Measurements from ENCODE around the gene FAM90A1. TPM values are rescaled to one million over a fixed set of nuclear protein-coding genes. Genes with fewer than 3 reads are reported as not detected.
A peak's percentile ranks its signal among the peaks of the same experiment; 100 is the strongest.
"Not testable (repeated sequence)": the region's sequence is repeated elsewhere in the genome, so short reads cannot be mapped to it uniquely, and the experiment has no call there.

FAM90A1 gene
- total and polyA plus RNA-seq, 10 donors: 0.14 to 0.73 (median 0.23) TPM; not detected in 2

DNA sequence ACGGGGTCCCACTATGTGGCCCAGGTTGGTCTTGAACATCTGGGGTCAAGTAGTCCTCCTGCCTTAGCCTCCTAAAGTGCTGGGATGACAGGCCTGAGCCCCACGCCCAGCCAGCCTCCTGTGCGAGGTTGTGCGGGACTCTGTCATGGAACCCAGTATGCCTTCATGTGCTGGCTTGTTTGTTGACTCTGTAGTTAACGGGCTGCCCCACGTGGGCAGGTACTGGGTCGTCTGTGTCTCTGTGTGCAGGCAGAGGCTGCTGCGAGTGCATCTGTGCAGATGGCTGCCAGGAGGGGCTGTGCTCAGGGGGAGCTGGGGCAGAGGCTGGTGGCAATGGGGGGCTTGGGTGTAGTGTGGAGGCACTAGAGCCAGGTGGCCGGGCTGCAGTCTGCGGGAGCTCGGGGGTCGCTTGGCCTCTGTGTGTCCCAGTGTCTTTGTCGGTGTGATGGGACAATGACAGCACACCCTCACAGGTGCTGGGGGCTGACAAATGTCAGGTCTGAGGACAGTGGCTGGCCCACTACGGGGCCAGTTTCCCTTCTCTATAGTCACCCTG is 6.0 kb upstream of the FAM90A1 start:
- H3K4me1 ChIP-seq; H3K27me3 ChIP-seq (replicated peaks in 1 of 7); H3K36me3 ChIP-seq; H3K27ac ChIP-seq; H3K4me3 ChIP-seq; DNase-seq; H3K9me3 ChIP-seq: not testable (repeated sequence)
- WGBS, 5 donors: 91 to 95% (median 92%) methylated on average over 12 to 14 of the region's 14 CpGs
- intact Hi-C loops (cut with DNase I; ENCODE audit: low total_unique reads): loop anchor here (5.0 kb wide), 1 partner anchor 121 kb away; no protein-coding TSS in a partner anchor

DNA sequence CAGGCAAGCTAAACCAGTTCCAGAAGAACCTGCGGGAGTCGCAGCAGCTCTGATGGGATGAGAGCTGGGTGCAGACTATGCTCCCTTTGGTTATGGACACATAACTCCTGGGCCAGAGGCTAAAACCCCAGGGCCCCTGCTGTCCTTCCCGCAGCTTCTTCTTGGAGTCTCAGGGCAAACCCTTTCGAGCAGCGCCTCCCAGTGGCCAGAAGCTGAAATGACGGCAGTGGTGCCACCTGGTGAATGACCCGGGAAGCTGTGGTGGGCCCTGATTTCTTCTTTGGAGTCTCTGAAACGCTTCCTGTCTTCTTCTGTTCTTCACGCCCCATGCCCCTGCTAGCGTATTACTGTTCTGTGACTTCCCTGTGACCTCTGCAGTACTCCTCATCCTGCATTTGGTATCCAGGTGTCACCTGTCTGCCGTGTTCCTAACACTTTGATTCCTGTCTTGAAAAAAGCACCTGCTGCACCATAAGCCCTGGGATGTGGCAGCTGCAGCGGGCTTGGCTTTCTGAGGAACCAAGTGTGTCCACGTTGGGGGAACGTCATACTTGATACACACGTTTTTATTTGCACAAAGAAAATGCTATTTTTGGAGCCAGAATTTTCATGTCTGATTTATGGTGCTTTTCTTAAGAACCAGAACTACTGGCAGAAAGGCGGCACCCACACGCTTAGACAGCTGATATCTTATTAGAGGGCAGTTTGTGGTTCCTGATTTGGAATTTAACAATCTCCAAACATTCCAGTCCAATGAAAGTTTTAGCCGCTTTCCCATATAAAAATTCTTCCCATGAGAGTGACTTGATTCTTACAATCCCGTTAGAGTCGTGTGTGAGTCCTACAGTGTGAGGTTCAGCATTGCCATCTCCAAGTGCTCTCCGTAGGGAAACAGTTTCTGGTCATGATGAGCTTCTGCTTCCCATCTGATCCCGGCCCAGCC is 4.5 kb upstream of the FAM90A1 start:
- peak; percentile 90 for DNase-seq
- peaks cover 0 to 16% (median 3%) of the 10 kb centered on the region in 6 donors for H3K4me1 ChIP-seq
- not testable (repeated sequence) for H3K36me3 ChIP-seq; H3K27me3 ChIP-seq (replicated peaks in 1 of 7); H3K4me3 ChIP-seq; H3K27ac ChIP-seq; H3K9me3 ChIP-seq
- TF ChIP-seq CTCF (IDR thresholded peaks at IDR 0.05 in 8 of 11, conservative IDR thresholded peaks at IDR 0.05 in 3 of 11): peak; percentile 56 to 89 (median 68)
- intact Hi-C loops (cut with DNase I; ENCODE audit: low total_unique reads): loop anchor here (5.0 kb wide), 1 partner anchor 120 kb away; no protein-coding TSS in a partner anchor
- 36 to 46% (median 38%) methylated on average over 19 to 22 of the region's 22 CpGs for WGBS, 5 donors

- H3K4me3 ChIP-seq; DNase-seq; H3K27me3 ChIP-seq (replicated peaks in 1 of 7); H3K9me3 ChIP-seq; H3K36me3 ChIP-seq; H3K27ac ChIP-seq: not testable (repeated sequence)
- WGBS, 5 donors: 51 to 82% (median 77%) methylated on average over 1 to 4 of the region's 5 CpGs
- peaks cover 0 to 19% (median 3%) of the 10 kb centered on the region in 6 donors for H3K4me1 ChIP-seq
- intact Hi-C loops (cut with DNase I; ENCODE audit: low total_unique reads): loop anchor here (5.0 kb wide), 1 partner anchor 119 kb away; no protein-coding TSS in a partner anchor
Observed at GRCh38 chr12:8231049-8231448, 3.6 kb upstream of the FAM90A1 start.

DNA sequence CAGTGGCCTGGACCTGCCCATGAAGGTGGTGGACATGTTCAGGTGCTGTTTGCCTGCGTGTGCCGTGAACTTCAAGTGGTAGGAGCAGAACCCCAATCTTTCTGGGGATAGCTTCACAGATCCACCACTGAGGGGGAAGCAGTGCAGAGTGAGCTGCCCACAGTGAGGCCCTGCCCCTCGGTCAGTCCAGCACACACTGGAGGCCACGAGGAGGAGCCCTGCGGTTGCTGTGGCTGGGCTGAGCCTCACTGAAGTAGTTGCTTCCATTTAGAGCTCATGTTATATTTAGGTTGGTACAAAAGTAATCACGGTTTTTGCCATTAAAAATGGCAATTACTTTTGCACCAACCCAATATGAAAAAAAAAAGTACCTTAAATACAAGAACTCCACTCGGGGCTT is 2.1 kb upstream of the FAM90A1 start:
- DNase-seq; H3K27ac ChIP-seq; H3K36me3 ChIP-seq; intact Hi-C loops (cut with DNase I; ENCODE audit: low total_unique reads); H3K9me3 ChIP-seq; H3K27me3 ChIP-seq (replicated peaks in 1 of 7); H3K4me3 ChIP-seq: not testable (repeated sequence)
- 56 to 67% (median 62%) methylated on average over 5 to 7 of the region's 7 CpGs for WGBS, 5 donors
- H3K4me1 ChIP-seq: peaks cover 0 to 19% (median 3%) of the 10 kb centered on the region in 6 donors

GRCh38 chr12:8228607-8229006 is 1.2 kb upstream of the FAM90A1 start:
- H3K27me3 ChIP-seq (replicated peaks in 1 of 7); H3K9me3 ChIP-seq; H3K36me3 ChIP-seq; DNase-seq; H3K4me3 ChIP-seq; intact Hi-C loops (cut with DNase I; ENCODE audit: low total_unique reads); H3K27ac ChIP-seq: not testable (repeated sequence)
- H3K4me1 ChIP-seq: peaks cover 0 to 19% (median 3%) of the 10 kb centered on the region in 6 donors
- 92 to 98% (median 94%) methylated on average over 10 to 11 of the region's 11 CpGs for WGBS, 5 donors

- H3K4me3 ChIP-seq: peak overlapping the region; percentile 11 to 65 (median 22)
- peaks cover 0 to 19% (median 3%) of the 10 kb centered on the region in 6 donors for H3K4me1 ChIP-seq
- 21 to 62% (median 29%) methylated on average over 4 to 7 of the region's 7 CpGs for WGBS, 5 donors
- DNase-seq; H3K27me3 ChIP-seq (replicated peaks in 1 of 7); intact Hi-C loops (cut with DNase I; ENCODE audit: low total_unique reads); H3K36me3 ChIP-seq; H3K9me3 ChIP-seq: not testable (repeated sequence)
- H3K27ac ChIP-seq: peak overlapping the region in 1 of 8 donors; percentile 61
Observed at GRCh38 chr12:8227732-8228077, 287 bp upstream of the FAM90A1 start.

Data from spleen (tissue), 11 donors.